Rectal smooth muscle tissue (tissue), 1 donor: ENCODE data around the gene HNRNPA3.

ENCODE experiments used
- H3K27ac ChIP-seq: one replicate; pipeline ENCODE4 v1.7.0; 2013; ENCODE audit warnings: low read depth, low read length, inconsistent platforms
- H3K27me3 ChIP-seq: one replicate; pipeline ENCODE4 v1.7.0; 2013; ENCODE audit warnings: low read length; ENCODE audit not compliant: control insufficient read depth, insufficient read depth
- H3K36me3 ChIP-seq: one replicate; pipeline ENCODE4 v1.7.0; 2013; ENCODE audit warnings: low read length; ENCODE audit not compliant: control insufficient read depth, insufficient read depth
- H3K4me1 ChIP-seq: one replicate; pipeline ENCODE4 v1.7.0; 2013; ENCODE audit warnings: low read length; ENCODE audit not compliant: control insufficient read depth, insufficient read depth
- H3K4me3 ChIP-seq: one replicate; pipeline ENCODE4 v1.7.0; 2013; ENCODE audit warnings: low read length
- H3K9ac ChIP-seq: one replicate; pipeline ENCODE4 v1.7.0; 2013; ENCODE audit warnings: low read length

HNRNPA3 gene

DNA sequence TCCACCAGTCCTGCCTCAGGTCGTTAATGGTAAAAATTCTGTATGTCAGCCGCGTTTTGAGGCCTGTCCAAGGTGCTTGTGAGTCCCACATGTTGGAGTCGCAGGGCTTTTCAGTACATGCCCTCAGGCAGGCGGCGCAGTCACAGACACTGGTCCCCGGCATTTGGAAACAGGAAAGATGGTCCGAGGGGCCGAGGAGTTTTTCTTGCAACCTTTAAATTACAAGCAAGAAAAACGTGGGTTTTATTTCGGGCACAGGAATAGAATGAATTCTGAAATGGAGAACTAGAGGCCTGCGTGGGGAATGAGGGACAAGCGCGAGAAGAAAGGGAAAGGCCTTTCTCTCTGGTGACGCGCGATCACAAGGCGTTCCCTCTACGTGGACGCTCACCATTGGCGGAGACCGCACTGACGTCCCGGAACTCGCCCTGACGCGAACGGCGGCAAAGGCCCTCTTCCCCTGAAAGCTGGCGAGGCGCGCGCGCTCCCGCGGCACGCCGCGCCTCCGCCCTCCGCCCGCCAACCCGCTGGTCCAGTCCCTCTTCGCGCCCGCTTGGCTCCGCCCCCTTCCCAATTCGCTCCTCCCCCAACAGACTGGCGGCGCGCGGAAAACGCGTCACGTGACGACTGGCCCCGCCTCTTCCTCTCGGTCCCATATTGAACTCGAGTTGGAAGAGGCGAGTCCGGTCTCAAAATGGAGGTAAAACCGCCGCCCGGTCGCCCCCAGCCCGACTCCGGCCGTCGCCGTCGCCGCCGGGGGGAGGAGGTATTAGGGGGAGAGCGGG, at the start of gene HNRNPA3:
Gene HNRNPA3 (plus strand): TSS at position 689 of the 785 bp plus-strand sequence. CDS start 6 bp downstream, at position 695.
- peaks cover 25% of the 10 kb centered on the region for H3K4me1 ChIP-seq
- no peaks in the 10 kb centered on the region for H3K27me3 ChIP-seq
- H3K9ac ChIP-seq = peak within 1 kb of the TSS; percentile 100
- peak within 1 kb of the TSS; percentile 100 for H3K27ac ChIP-seq
- H3K4me3 ChIP-seq = peak within 1 kb of the TSS; percentile 95
- peaks cover 14% of the 10 kb centered on the region for H3K36me3 ChIP-seq

GRCh38 chr2:177164131-177164530, 48.5 kb upstream of the HNRNPA3 start:
- H3K4me3 ChIP-seq = peak overlapping the region; percentile 35
- H3K4me1 ChIP-seq = peaks cover 4% of the 10 kb centered on the region
- H3K9ac ChIP-seq = no peak overlapping the region
- no peaks in the 10 kb centered on the region for H3K27me3 ChIP-seq
- H3K27ac ChIP-seq = peak overlapping the region; percentile 30
- H3K36me3 ChIP-seq = no peaks in the 10 kb centered on the region

GRCh38 chr2:177164584-177165052, 48.0 kb upstream of the HNRNPA3 start:
- no peaks in the 10 kb centered on the region for H3K36me3 ChIP-seq
- H3K4me3 ChIP-seq = peak overlapping the region; percentile 73
- peaks cover 4% of the 10 kb centered on the region for H3K4me1 ChIP-seq
- H3K9ac ChIP-seq = peak overlapping the region; percentile 22
- H3K27me3 ChIP-seq = no peaks in the 10 kb centered on the region
- H3K27ac ChIP-seq = peak overlapping the region; percentile 93

DNA sequence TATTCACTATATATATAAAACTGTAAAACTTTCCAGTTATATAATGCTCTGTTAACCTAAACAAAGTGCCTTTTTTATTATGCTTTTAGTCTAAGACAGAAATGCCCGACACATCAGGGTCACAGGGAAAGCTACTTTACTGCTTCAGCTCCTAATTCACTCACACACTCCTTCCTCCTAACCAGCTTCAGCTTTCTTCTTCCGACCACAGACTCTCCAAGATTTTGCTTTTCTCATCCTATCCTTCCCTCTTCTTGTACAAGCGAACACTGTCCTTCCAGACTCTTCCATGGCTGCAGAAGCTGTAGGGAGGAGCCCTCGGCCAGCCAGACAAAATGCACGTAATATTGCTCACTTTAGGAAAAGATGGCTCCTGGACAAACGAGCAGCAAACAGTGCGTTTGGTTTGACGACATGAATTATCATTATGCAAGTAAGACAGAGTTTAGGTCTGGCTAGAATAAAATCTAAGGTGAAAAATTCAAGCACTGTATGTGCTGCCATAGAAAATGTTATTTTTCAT, 47.5 kb upstream of the HNRNPA3 start:
- H3K36me3 ChIP-seq = no peaks in the 10 kb centered on the region
- peak overlapping the region; percentile 93 for H3K27ac ChIP-seq
- H3K4me1 ChIP-seq = peaks cover 4% of the 10 kb centered on the region
- peak overlapping the region; percentile 81 for H3K9ac ChIP-seq
- H3K27me3 ChIP-seq = no peaks in the 10 kb centered on the region
- H3K4me3 ChIP-seq = peak overlapping the region; percentile 73

GRCh38 chr2:177165721-177166711, 46.6 kb upstream of the HNRNPA3 start:
- H3K9ac ChIP-seq = no peak overlapping the region
- H3K36me3 ChIP-seq = no peaks in the 10 kb centered on the region
- H3K27ac ChIP-seq = peak overlapping the region; percentile 93
- H3K4me1 ChIP-seq = peaks cover 4% of the 10 kb centered on the region
- H3K27me3 ChIP-seq = no peaks in the 10 kb centered on the region
- peak overlapping the region; percentile 1 for H3K4me3 ChIP-seq

GRCh38 chr2:177169810-177170514, 42.6 kb upstream of the HNRNPA3 start:
- no peak overlapping the region for H3K27ac ChIP-seq
- peaks cover 4% of the 10 kb centered on the region for H3K4me1 ChIP-seq
- no peaks in the 10 kb centered on the region for H3K27me3 ChIP-seq
- H3K4me3 ChIP-seq = no peak overlapping the region
- H3K36me3 ChIP-seq = no peaks in the 10 kb centered on the region
- no peak overlapping the region for H3K9ac ChIP-seq

DNA sequence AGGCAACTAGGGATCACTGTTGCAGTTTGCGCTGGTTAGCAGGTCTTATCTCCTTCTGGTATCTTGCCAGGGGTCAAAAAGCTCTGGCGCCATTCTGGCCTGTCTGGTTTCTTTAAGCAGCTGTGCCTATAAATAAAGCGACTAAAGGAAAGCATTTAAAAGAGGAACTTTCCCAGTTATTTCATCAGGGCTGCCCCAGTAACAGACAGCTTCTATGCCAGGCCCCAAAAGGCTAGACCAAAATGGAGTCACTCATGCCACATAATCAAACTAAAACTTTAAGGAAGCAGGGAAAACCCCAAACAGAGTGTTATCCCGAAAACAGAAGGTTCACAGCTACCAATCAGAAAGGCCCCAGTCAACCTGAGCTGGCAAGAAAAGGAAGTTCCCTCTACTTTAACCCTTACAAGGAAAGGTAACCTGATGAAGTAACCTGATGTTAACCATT, 41.2 kb upstream of the HNRNPA3 start:
- H3K4me1 ChIP-seq = no peaks in the 10 kb centered on the region
- no peaks in the 10 kb centered on the region for H3K27me3 ChIP-seq
- no peak overlapping the region for H3K27ac ChIP-seq
- H3K36me3 ChIP-seq = no peaks in the 10 kb centered on the region
- H3K4me3 ChIP-seq = no peak overlapping the region
- H3K9ac ChIP-seq = no peak overlapping the region

DNA sequence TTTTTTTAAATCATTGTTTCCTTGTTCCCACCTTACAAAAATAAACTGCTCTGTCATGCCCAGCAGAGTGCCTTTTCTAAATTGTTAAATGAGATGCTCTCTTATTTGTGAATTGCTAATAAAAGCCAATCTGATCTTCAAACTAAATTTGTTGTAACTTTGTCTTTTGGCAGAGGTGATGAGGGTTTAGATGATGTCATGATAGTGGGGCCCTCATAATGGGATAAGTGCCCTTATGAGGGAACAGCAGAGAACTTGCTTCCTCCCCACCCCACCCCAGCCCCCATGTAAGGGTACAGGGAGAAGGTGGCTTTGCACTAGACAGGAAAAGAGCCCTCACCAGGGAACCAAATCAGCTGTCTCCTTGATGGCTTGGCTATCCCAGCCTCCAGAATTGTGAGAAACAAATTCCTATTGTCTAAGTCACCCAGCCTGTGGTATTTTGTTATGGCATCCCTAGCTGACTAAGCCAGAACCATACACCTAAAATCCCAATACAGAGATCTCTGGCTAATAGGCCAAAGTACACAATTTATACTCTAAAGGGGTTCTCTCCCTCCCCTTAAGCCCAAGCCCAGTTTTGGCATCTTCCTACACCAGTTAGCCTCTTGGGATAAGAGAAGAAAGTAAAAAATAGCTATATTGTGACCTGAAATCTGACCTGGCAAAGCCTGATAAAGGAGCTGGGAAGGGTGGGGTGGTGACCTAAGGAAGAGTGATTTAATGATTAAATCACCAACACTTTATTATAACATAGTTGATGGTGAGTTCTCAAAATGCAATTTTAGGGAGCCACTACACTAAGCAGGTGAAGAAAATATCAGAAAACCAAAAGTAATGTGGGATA, 40.3 kb upstream of the HNRNPA3 start:
- no peak overlapping the region for H3K27ac ChIP-seq
- no peaks in the 10 kb centered on the region for H3K4me1 ChIP-seq
- no peak overlapping the region for H3K4me3 ChIP-seq
- no peak overlapping the region for H3K9ac ChIP-seq
- no peaks in the 10 kb centered on the region for H3K27me3 ChIP-seq
- no peaks in the 10 kb centered on the region for H3K36me3 ChIP-seq

DNA sequence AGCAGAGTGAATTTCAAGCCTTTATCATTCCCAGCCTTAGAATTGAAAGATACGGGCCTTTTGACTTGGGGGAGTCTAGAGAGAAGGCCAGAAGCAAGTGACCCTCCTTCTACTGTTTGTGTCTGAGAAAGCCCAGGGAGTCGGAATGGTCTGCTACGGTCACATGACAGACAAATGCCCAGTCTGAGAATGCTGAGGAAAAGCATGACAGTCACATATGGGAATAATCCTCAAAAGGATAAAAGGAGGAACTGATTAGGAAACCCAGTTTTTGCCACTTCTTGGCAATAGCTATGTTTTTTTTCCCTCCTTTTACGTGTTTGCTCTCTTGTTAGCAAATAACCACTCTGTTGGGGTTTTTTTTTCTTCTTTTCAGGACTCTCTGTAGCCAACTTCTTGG, 38.1 kb upstream of the HNRNPA3 start:
- no peaks in the 10 kb centered on the region for H3K27me3 ChIP-seq
- H3K36me3 ChIP-seq = no peaks in the 10 kb centered on the region
- H3K27ac ChIP-seq = no peak overlapping the region
- no peak overlapping the region for H3K9ac ChIP-seq
- H3K4me1 ChIP-seq = no peaks in the 10 kb centered on the region
- no peak overlapping the region for H3K4me3 ChIP-seq

DNA sequence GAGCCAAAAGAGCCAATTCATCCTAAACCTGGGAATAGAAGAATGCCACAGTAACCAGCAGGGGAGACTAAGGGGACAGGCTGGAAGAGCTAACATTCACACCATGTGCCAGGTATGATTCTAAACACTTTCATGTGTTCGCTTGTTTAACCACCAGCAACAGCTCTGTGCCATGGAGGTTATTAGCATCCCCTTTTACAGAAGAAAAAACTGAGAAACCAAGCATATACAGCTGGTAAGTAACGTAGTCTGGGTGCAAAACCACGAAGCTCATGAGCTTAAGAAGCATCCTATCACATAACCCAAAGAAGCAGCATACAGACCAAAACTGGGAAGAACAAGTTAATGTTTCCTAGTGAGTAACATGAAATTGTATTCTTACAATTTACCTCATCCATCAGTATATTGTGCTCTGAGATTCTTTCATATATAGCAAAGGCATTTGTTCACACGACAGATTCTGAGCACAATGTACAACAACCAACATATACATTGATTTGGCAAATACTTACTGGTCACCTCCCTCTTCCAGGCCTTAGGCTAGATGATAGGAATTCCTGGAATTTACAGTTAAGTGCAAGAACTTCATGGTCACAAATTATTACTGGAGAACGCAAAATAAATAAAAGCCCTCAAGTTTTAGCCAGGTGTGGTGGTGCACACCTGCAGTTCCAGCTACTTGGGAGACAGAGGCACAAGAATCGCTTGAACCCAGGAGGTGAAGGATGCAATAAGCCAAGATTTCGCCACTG, 36.5 kb upstream of the HNRNPA3 start:
- no peak overlapping the region for H3K4me3 ChIP-seq
- H3K9ac ChIP-seq = no peak overlapping the region
- no peaks in the 10 kb centered on the region for H3K36me3 ChIP-seq
- no peaks in the 10 kb centered on the region for H3K4me1 ChIP-seq
- H3K27ac ChIP-seq = no peak overlapping the region
- H3K27me3 ChIP-seq = no peaks in the 10 kb centered on the region

GRCh38 chr2:177178797-177179196, 33.8 kb upstream of the HNRNPA3 start:
- Histone ChIP-seq H3K27ac (no peak overlapping the region), H3K36me3 (no peaks in the 10 kb centered on the region), H3K9ac (no peak overlapping the region), H3K4me3 (no peak overlapping the region), H3K27me3 (no peaks in the 10 kb centered on the region), H3K4me1 (no peaks in the 10 kb centered on the region)
